ENCODE results near the gene B9D2. TPM values are rescaled to one million over a fixed set of nuclear protein-coding genes. Genes with fewer than 3 reads are reported as not detected.
"Not testable (repeated sequence)": the region's sequence is repeated elsewhere in the genome, so short reads cannot be mapped to it uniquely, and the experiment has no call there.

Gene B9D2
- total RNA-seq, 1 donor from 2014 or later: 6.3 TPM

- Mint-ChIP-seq H3K4me1 (peaks cover 42% of the 10 kb centered on the region), H3K36me3 (ENCODE audit: low read depth) (peaks cover 26% of the 10 kb centered on the region), H3K4me3 (peak overlapping the region; percentile 78), H3K27me3 (no peaks in the 10 kb centered on the region), H3K9me3 (no peaks in the 10 kb centered on the region), H3K27ac (peak overlapping the region; percentile 94)
- intact Hi-C loops (cut with micrococcal nuclease): loop anchor here (2.0 to 10.0 kb wide), 3 partner anchors 198 to 582 kb away; partner anchors contain the start of genes ARHGEF1, MIA and RAB4B
- peak; percentile 83 for DNase-seq
Observed at GRCh38 chr19:41356984-41357739, 6.8 kb downstream of the B9D2 start.

- intact Hi-C loops (cut with micrococcal nuclease): loop anchor here (2.0 to 10.0 kb wide), 3 partner anchors 199 to 581 kb away; partner anchors contain the start of genes ARHGEF1, MIA and RAB4B
- no peaks in the 10 kb centered on the region for H3K9me3 Mint-ChIP-seq
- peak overlapping the region; percentile 66 for H3K4me3 Mint-ChIP-seq
- H3K27ac Mint-ChIP-seq: peak overlapping the region; percentile 89
- peaks cover 45% of the 10 kb centered on the region for H3K4me1 Mint-ChIP-seq
- H3K36me3 Mint-ChIP-seq (ENCODE audit: low read depth): peaks cover 33% of the 10 kb centered on the region
- peak; percentile 67 for DNase-seq
- no peaks in the 10 kb centered on the region for H3K27me3 Mint-ChIP-seq
Observed at GRCh38 chr19:41355802-41356201, 8.1 kb downstream of the B9D2 start.

- Mint-ChIP-seq H3K27me3 (no peaks in the 10 kb centered on the region), H3K4me3 (peak overlapping the region; percentile 66), H3K27ac (peak overlapping the region; percentile 89), H3K9me3 (no peaks in the 10 kb centered on the region), H3K36me3 (ENCODE audit: low read depth) (peaks cover 33% of the 10 kb centered on the region), H3K4me1 (peaks cover 47% of the 10 kb centered on the region)
- intact Hi-C loops (cut with micrococcal nuclease): loop anchor here (10.0 kb wide), 2 partner anchors 530 to 580 kb away; partner anchors contain the start of genes ARHGEF1, MIA and RAB4B
- DNase-seq: no peak
Observed at GRCh38 chr19:41355035-41355434, 8.9 kb downstream of the B9D2 start.

- Mint-ChIP-seq H3K4me3 (peak overlapping the region; percentile 92), H3K36me3 (ENCODE audit: low read depth) (peaks cover 29% of the 10 kb centered on the region), H3K9me3 (no peaks in the 10 kb centered on the region), H3K27me3 (no peaks in the 10 kb centered on the region), H3K27ac (peak overlapping the region; percentile 96), H3K4me1 (peaks cover 49% of the 10 kb centered on the region)
- no peak for DNase-seq
- intact Hi-C loops (cut with micrococcal nuclease): loop anchor here (1.0 to 10.0 kb wide), 3 partner anchors 9 to 580 kb away; partner anchors contain the start of genes ARHGEF1, MIA and RAB4B
Observed at GRCh38 chr19:41354343-41354953, 9.5 kb downstream of the B9D2 start.

GRCh38 chr19:41353466-41354342 is 10.2 kb downstream of the B9D2 start, which contains the start of gene TGFB1:
Gene TGFB1 (minus strand): TSS chr19:41353922. CDS start chr19:41353044, 878 bp downstream.
- DNase-seq: peak; percentile 98
- peaks cover 56% of the 10 kb centered on the region for H3K4me1 Mint-ChIP-seq
- intact Hi-C loops (cut with micrococcal nuclease): loop anchor here (1.0 to 10.0 kb wide), 4 partner anchors 10 to 579 kb away; partner anchors contain the start of genes ARHGEF1, MIA and RAB4B
- H3K4me3 Mint-ChIP-seq: peak within 1 kb of the TSS; percentile 92
- peak within 1 kb of the TSS; percentile 96 for H3K27ac Mint-ChIP-seq
- peaks cover 34% of the 10 kb centered on the region for H3K36me3 Mint-ChIP-seq (ENCODE audit: low read depth)
- H3K27me3 Mint-ChIP-seq: no peaks in the 10 kb centered on the region
- no peaks in the 10 kb centered on the region for H3K9me3 Mint-ChIP-seq

- peak; percentile 94 for DNase-seq
- Mint-ChIP-seq H3K27me3 (no peaks in the 10 kb centered on the region), H3K27ac (peak overlapping the region; percentile 88), H3K9me3 (no peaks in the 10 kb centered on the region), H3K36me3 (ENCODE audit: low read depth) (peaks cover 39% of the 10 kb centered on the region), H3K4me1 (peaks cover 53% of the 10 kb centered on the region), H3K4me3 (peak overlapping the region; percentile 92)
- intact Hi-C loops (cut with micrococcal nuclease): loop anchor here (1.0 to 10.0 kb wide), 5 partner anchors 25 to 578 kb away; partner anchors contain the start of genes ARHGEF1, BCKDHA, EXOSC5 and MIA
Observed at GRCh38 chr19:41352609-41353465, 11.1 kb downstream of the B9D2 start.

- Mint-ChIP-seq H3K9me3 (no peaks in the 10 kb centered on the region), H3K36me3 (ENCODE audit: low read depth) (peaks cover 42% of the 10 kb centered on the region), H3K4me3 (peak overlapping the region; percentile 92), H3K27ac (peak overlapping the region; percentile 88), H3K4me1 (peaks cover 48% of the 10 kb centered on the region), H3K27me3 (no peaks in the 10 kb centered on the region)
- DNase-seq: no peak
- intact Hi-C loops (cut with micrococcal nuclease): loop anchor here (1.0 to 10.0 kb wide), 5 partner anchors 24 to 577 kb away; partner anchors contain the start of genes ARHGEF1, BCKDHA, EXOSC5 and MIA
Observed at GRCh38 chr19:41352279-41352608, 11.7 kb downstream of the B9D2 start.

GRCh38 chr19:41351339-41352245 is 12.4 kb downstream of the B9D2 start:
- H3K36me3 Mint-ChIP-seq (ENCODE audit: low read depth): peaks cover 41% of the 10 kb centered on the region

GRCh38 chr19:41350735-41351338 is 13.1 kb downstream of the B9D2 start:
- H3K36me3 Mint-ChIP-seq (ENCODE audit: low read depth): peaks cover 44% of the 10 kb centered on the region
- H3K9me3 Mint-ChIP-seq: no peaks in the 10 kb centered on the region
- peaks cover 37% of the 10 kb centered on the region for H3K4me1 Mint-ChIP-seq
- no peaks in the 10 kb centered on the region for H3K27me3 Mint-ChIP-seq
- no peak for DNase-seq
- peak overlapping the region; percentile 88 for H3K27ac Mint-ChIP-seq
- intact Hi-C loops (cut with micrococcal nuclease): loop anchor here (1.0 to 10.0 kb wide), 3 partner anchors 88 to 576 kb away; partner anchors contain the start of genes ARHGEF1, MIA and RAB4B
- H3K4me3 Mint-ChIP-seq: peak overlapping the region; percentile 92

More at GRCh38 chr19:41351339-41352245, 12.4 kb downstream of the B9D2 start:
- Mint-ChIP-seq H3K4me1 (peaks cover 41% of the 10 kb centered on the region), H3K9me3 (no peaks in the 10 kb centered on the region), H3K4me3 (peak overlapping the region; percentile 92), H3K27me3 (no peaks in the 10 kb centered on the region), H3K27ac (peak overlapping the region; percentile 88)
- peak; percentile 96 for DNase-seq
- intact Hi-C loops (cut with micrococcal nuclease): loop anchor here (1.0 to 10.0 kb wide), 6 partner anchors 23 to 577 kb away; partner anchors contain the start of genes ARHGEF1, BCKDHA, EXOSC5 and MIA

- H3K4me1 Mint-ChIP-seq: peaks cover 39% of the 10 kb centered on the region
- DNase-seq; H3K4me3 Mint-ChIP-seq; H3K27me3 Mint-ChIP-seq; H3K9me3 Mint-ChIP-seq; H3K27ac Mint-ChIP-seq; intact Hi-C loops (cut with micrococcal nuclease): not testable (repeated sequence)
- peaks cover 62% of the 10 kb centered on the region for H3K36me3 Mint-ChIP-seq (ENCODE audit: low read depth)
Observed at GRCh38 chr19:41346916-41347315, 17.0 kb downstream of the B9D2 start.

GRCh38 chr19:41344162-41344561 is 19.8 kb downstream of the B9D2 start:
- DNase-seq: no peak
- no peaks in the 10 kb centered on the region for H3K27me3 Mint-ChIP-seq
- H3K27ac Mint-ChIP-seq: no peak overlapping the region

More at GRCh38 chr19:41344162-41344561, 19.8 kb downstream of the B9D2 start:
- intact Hi-C loops (cut with micrococcal nuclease): no loop called here
- Mint-ChIP-seq H3K9me3 (no peaks in the 10 kb centered on the region), H3K4me1 (peaks cover 29% of the 10 kb centered on the region), H3K4me3 (no peak overlapping the region), H3K36me3 (ENCODE audit: low read depth) (peaks cover 68% of the 10 kb centered on the region)
